ENCODE measurements around the gene TRIM59.
"Not testable (repeated sequence)": the region's sequence is repeated elsewhere in the genome, so short reads cannot be mapped to it uniquely, and the experiment has no call there.

The TRIM59 gene

GRCh38 chr3:160474416-160474838 lies 24.8 kb upstream of the TRIM59 start:
- no peak for ATAC-seq (replicated peaks; ENCODE audit: extremely low read depth, poor library complexity, severe bottlenecking)
- no peak overlapping the region for H3K27ac Mint-ChIP-seq (ENCODE audit: low read depth)
- H3K4me1 Mint-ChIP-seq, result no peaks in the 10 kb centered on the region
- no peak overlapping the region for H3K4me3 Mint-ChIP-seq
- peaks cover under 1% of the 10 kb centered on the region for H3K36me3 Mint-ChIP-seq (ENCODE audit: insufficient read depth)
- no peak for DNase-seq (ENCODE audit: low spot score in 2 of 2)
- peaks cover 6% of the 10 kb centered on the region for H3K27me3 Mint-ChIP-seq
- H3K9me3 Mint-ChIP-seq, result no peaks in the 10 kb centered on the region

- DNase-seq (ENCODE audit: low spot score in 2 of 2), result no peak
- no peak overlapping the region for H3K4me3 Mint-ChIP-seq
Observed at GRCh38 chr3:160473978-160474377, 24.4 kb upstream of the TRIM59 start.

GRCh38 chr3:160473221-160473620 lies 23.6 kb upstream of the TRIM59 start:
- no peaks in the 10 kb centered on the region for H3K36me3 Mint-ChIP-seq (ENCODE audit: insufficient read depth)
- H3K27me3 Mint-ChIP-seq, result peaks cover 16% of the 10 kb centered on the region
- no peak for ATAC-seq (replicated peaks; ENCODE audit: extremely low read depth, poor library complexity, severe bottlenecking)
- no peak overlapping the region for H3K27ac Mint-ChIP-seq (ENCODE audit: low read depth)
- no peaks in the 10 kb centered on the region for H3K9me3 Mint-ChIP-seq
- DNase-seq (ENCODE audit: low spot score in 2 of 2), result no peak
- H3K4me1 Mint-ChIP-seq, result no peaks in the 10 kb centered on the region
- H3K4me3 Mint-ChIP-seq, result no peak overlapping the region

More at GRCh38 chr3:160473978-160474377, 24.4 kb upstream of the TRIM59 start:
- H3K9me3 Mint-ChIP-seq, result no peaks in the 10 kb centered on the region
- H3K4me1 Mint-ChIP-seq, result no peaks in the 10 kb centered on the region
- peaks cover 11% of the 10 kb centered on the region for H3K27me3 Mint-ChIP-seq
- H3K27ac Mint-ChIP-seq (ENCODE audit: low read depth), result no peak overlapping the region
- ATAC-seq (replicated peaks; ENCODE audit: extremely low read depth, poor library complexity, severe bottlenecking), result no peak
- H3K36me3 Mint-ChIP-seq (ENCODE audit: insufficient read depth), result no peaks in the 10 kb centered on the region

GRCh38 chr3:160472344-160472743 lies 22.8 kb upstream of the TRIM59 start:
- Mint-ChIP-seq H3K27me3 (peaks cover 20% of the 10 kb centered on the region), H3K4me1 (no peaks in the 10 kb centered on the region), H3K4me3 (no peak overlapping the region), H3K27ac (ENCODE audit: low read depth) (no peak overlapping the region), H3K36me3 (ENCODE audit: insufficient read depth) (no peaks in the 10 kb centered on the region), H3K9me3 (no peaks in the 10 kb centered on the region)
- DNase-seq (ENCODE audit: low spot score in 2 of 2) (no peak), ATAC-seq (replicated peaks; ENCODE audit: extremely low read depth, poor library complexity, severe bottlenecking) (no peak)

GRCh38 chr3:160471892-160472291 lies 22.3 kb upstream of the TRIM59 start:
- no peaks in the 10 kb centered on the region for H3K36me3 Mint-ChIP-seq (ENCODE audit: insufficient read depth)
- H3K9me3 Mint-ChIP-seq, result no peaks in the 10 kb centered on the region
- ATAC-seq (replicated peaks; ENCODE audit: extremely low read depth, poor library complexity, severe bottlenecking), result no peak
- H3K4me3 Mint-ChIP-seq, result no peak overlapping the region
- H3K4me1 Mint-ChIP-seq, result no peaks in the 10 kb centered on the region
- no peak overlapping the region for H3K27ac Mint-ChIP-seq (ENCODE audit: low read depth)
- DNase-seq (ENCODE audit: low spot score in 2 of 2), result no peak
- H3K27me3 Mint-ChIP-seq, result peaks cover 24% of the 10 kb centered on the region

GRCh38 chr3:160470181-160470580 lies 20.6 kb upstream of the TRIM59 start:
- DNase-seq (ENCODE audit: low spot score in 2 of 2) (no peak), ATAC-seq (replicated peaks; ENCODE audit: extremely low read depth, poor library complexity, severe bottlenecking) (no peak)
- no peaks in the 10 kb centered on the region for H3K9me3 Mint-ChIP-seq
- no peak overlapping the region for H3K27ac Mint-ChIP-seq (ENCODE audit: low read depth)
- no peaks in the 10 kb centered on the region for H3K36me3 Mint-ChIP-seq (ENCODE audit: insufficient read depth)
- no peaks in the 10 kb centered on the region for H3K4me1 Mint-ChIP-seq
- H3K27me3 Mint-ChIP-seq, result peaks cover 30% of the 10 kb centered on the region
- no peak overlapping the region for H3K4me3 Mint-ChIP-seq

GRCh38 chr3:160464971-160465370 lies 15.4 kb upstream of the TRIM59 start:
- Mint-ChIP-seq H3K9me3 (no peaks in the 10 kb centered on the region), H3K4me1 (no peaks in the 10 kb centered on the region), H3K4me3 (no peak overlapping the region), H3K36me3 (ENCODE audit: insufficient read depth) (no peaks in the 10 kb centered on the region), H3K27me3 (peaks cover 59% of the 10 kb centered on the region), H3K27ac (ENCODE audit: low read depth) (no peak overlapping the region)
- no peak for ATAC-seq (replicated peaks; ENCODE audit: extremely low read depth, poor library complexity, severe bottlenecking)
- DNase-seq (ENCODE audit: low spot score in 2 of 2), result no peak

GRCh38 chr3:160464321-160464720 lies 14.7 kb upstream of the TRIM59 start:
- Mint-ChIP-seq H3K36me3 (ENCODE audit: insufficient read depth) (no peaks in the 10 kb centered on the region), H3K27ac (ENCODE audit: low read depth) (no peak overlapping the region), H3K4me1 (no peaks in the 10 kb centered on the region), H3K4me3 (no peak overlapping the region), H3K9me3 (no peaks in the 10 kb centered on the region), H3K27me3 (peaks cover 52% of the 10 kb centered on the region)
- ATAC-seq (replicated peaks; ENCODE audit: extremely low read depth, poor library complexity, severe bottlenecking), result no peak
- DNase-seq (ENCODE audit: low spot score in 2 of 2), result no peak

- no peak for DNase-seq (ENCODE audit: low spot score in 2 of 2)
- Mint-ChIP-seq H3K36me3 (ENCODE audit: insufficient read depth) (no peaks in the 10 kb centered on the region), H3K27me3 (peaks cover 30% of the 10 kb centered on the region), H3K4me3 (no peak overlapping the region), H3K27ac (ENCODE audit: low read depth) (no peak overlapping the region), H3K4me1 (no peaks in the 10 kb centered on the region), H3K9me3 (no peaks in the 10 kb centered on the region)
- no peak for ATAC-seq (replicated peaks; ENCODE audit: extremely low read depth, poor library complexity, severe bottlenecking)
Observed at GRCh38 chr3:160460033-160460432, 10.4 kb upstream of the TRIM59 start.

GRCh38 chr3:160459450-160459970 lies 9.9 kb upstream of the TRIM59 start:
- DNase-seq (ENCODE audit: low spot score in 2 of 2) (no peak), ATAC-seq (replicated peaks; ENCODE audit: extremely low read depth, poor library complexity, severe bottlenecking) (no peak)
- Mint-ChIP-seq H3K9me3 (no peaks in the 10 kb centered on the region), H3K27ac (ENCODE audit: low read depth) (no peak overlapping the region), H3K4me3 (no peak overlapping the region), H3K36me3 (ENCODE audit: insufficient read depth) (no peaks in the 10 kb centered on the region), H3K27me3 (peaks cover 30% of the 10 kb centered on the region), H3K4me1 (no peaks in the 10 kb centered on the region)

- no peak for DNase-seq (ENCODE audit: low spot score in 2 of 2)
- no peaks in the 10 kb centered on the region for H3K9me3 Mint-ChIP-seq
Observed at GRCh38 chr3:160458151-160458550, 8.6 kb upstream of the TRIM59 start.

GRCh38 chr3:160455846-160456245 lies 6.3 kb upstream of the TRIM59 start:
- Mint-ChIP-seq H3K27me3 (no peaks in the 10 kb centered on the region), H3K27ac (ENCODE audit: low read depth) (no peak overlapping the region), H3K36me3 (ENCODE audit: insufficient read depth) (no peaks in the 10 kb centered on the region), H3K4me1 (no peaks in the 10 kb centered on the region), H3K9me3 (no peaks in the 10 kb centered on the region), H3K4me3 (no peak overlapping the region)
- DNase-seq (ENCODE audit: low spot score in 2 of 2) (no peak), ATAC-seq (replicated peaks; ENCODE audit: extremely low read depth, poor library complexity, severe bottlenecking) (no peak)

More at GRCh38 chr3:160458151-160458550, 8.6 kb upstream of the TRIM59 start:
- Mint-ChIP-seq H3K4me1 (no peaks in the 10 kb centered on the region), H3K27me3 (peaks cover 22% of the 10 kb centered on the region), H3K27ac (ENCODE audit: low read depth) (no peak overlapping the region), H3K36me3 (ENCODE audit: insufficient read depth) (no peaks in the 10 kb centered on the region), H3K4me3 (no peak overlapping the region)
- no peak for ATAC-seq (replicated peaks; ENCODE audit: extremely low read depth, poor library complexity, severe bottlenecking)

GRCh38 chr3:160454995-160455394 lies 5.4 kb upstream of the TRIM59 start:
- no peaks in the 10 kb centered on the region for H3K9me3 Mint-ChIP-seq
- H3K36me3 Mint-ChIP-seq (ENCODE audit: insufficient read depth), result peaks cover 2% of the 10 kb centered on the region
- peaks cover under 1% of the 10 kb centered on the region for H3K4me1 Mint-ChIP-seq
- no peak overlapping the region for H3K4me3 Mint-ChIP-seq
- no peak for ATAC-seq (replicated peaks; ENCODE audit: extremely low read depth, poor library complexity, severe bottlenecking)
- H3K27ac Mint-ChIP-seq (ENCODE audit: low read depth), result no peak overlapping the region
- no peaks in the 10 kb centered on the region for H3K27me3 Mint-ChIP-seq
- DNase-seq (ENCODE audit: low spot score in 2 of 2), result no peak

- H3K4me3 Mint-ChIP-seq, result not testable (repeated sequence)
Observed at GRCh38 chr3:160452251-160452650, 2.7 kb upstream of the TRIM59 start.

More at GRCh38 chr3:160452251-160452650, 2.7 kb upstream of the TRIM59 start:
- H3K27ac Mint-ChIP-seq (ENCODE audit: low read depth); H3K9me3 Mint-ChIP-seq; ATAC-seq (replicated peaks; ENCODE audit: extremely low read depth, poor library complexity, severe bottlenecking); H3K36me3 Mint-ChIP-seq (ENCODE audit: insufficient read depth); H3K27me3 Mint-ChIP-seq; DNase-seq (ENCODE audit: low spot score in 2 of 2): not testable (repeated sequence)
- peaks cover 17% of the 10 kb centered on the region for H3K4me1 Mint-ChIP-seq
